22Rv1 (cell line): ENCODE measurements around the gene HUWE1.

Experiments
- ZFX ChIP-seq: fragments of 450-650 bp; IDR thresholded peaks from 2 replicates; pipeline ENCODE4 v1.6.1; 2017; ENCODE audit warnings: antibody characterized with exemption, borderline replicate concordance
- TF ChIP-seq, protein P1 (sequence below): fragments of 450-650 bp; IDR thresholded peaks from 2 replicates; pipeline ENCODE4 v1.5.1; 2017; ENCODE audit warnings: mild to moderate bottlenecking

DNA sequence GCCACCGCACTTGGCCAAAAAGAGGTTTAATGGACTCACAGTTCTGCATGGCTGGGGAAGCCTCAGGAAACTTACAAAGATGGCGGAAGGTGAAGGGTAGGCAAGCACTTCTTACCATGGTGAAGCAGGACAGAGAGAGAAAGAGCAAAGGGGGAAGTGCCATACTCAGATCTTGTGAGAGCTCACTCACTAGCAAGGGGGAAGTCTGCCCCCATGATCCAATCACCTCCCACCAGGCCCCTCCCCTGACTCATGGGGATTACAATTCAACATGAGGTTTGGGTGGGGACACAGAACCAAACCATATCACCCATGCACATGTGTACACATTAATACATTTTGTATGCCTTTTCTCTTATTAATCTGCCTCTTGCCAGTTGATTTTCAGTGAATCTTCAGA is 175.2 kb downstream of the HUWE1 start:
- TF ChIP-seq, protein P1, sequence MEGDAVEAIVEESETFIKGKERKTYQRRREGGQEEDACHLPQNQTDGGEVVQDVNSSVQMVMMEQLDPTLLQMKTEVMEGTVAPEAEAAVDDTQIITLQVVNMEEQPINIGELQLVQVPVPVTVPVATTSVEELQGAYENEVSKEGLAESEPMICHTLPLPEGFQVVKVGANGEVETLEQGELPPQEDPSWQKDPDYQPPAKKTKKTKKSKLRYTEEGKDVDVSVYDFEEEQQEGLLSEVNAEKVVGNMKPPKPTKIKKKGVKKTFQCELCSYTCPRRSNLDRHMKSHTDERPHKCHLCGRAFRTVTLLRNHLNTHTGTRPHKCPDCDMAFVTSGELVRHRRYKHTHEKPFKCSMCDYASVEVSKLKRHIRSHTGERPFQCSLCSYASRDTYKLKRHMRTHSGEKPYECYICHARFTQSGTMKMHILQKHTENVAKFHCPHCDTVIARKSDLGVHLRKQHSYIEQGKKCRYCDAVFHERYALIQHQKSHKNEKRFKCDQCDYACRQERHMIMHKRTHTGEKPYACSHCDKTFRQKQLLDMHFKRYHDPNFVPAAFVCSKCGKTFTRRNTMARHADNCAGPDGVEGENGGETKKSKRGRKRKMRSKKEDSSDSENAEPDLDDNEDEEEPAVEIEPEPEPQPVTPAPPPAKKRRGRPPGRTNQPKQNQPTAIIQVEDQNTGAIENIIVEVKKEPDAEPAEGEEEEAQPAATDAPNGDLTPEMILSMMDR: no peak
- TF ChIP-seq ZFX: no peak
